Panc1 (cell line): ENCODE data around the gene ZNF273. TPM values are rescaled to one million over a fixed set of nuclear protein-coding genes. Genes with fewer than 3 reads are reported as not detected.
"Not testable (repeated sequence)": the region's sequence is repeated elsewhere in the genome, so short reads cannot be mapped to it uniquely, and the experiment has no call there.

Experiments used
- ATAC-seq: fragments of 200-7000 bp; cut with Tn5 transposase; 2 replicates; pipeline ENCODE4 v1.9.1; 2020; ENCODE audit warnings: mild to moderate bottlenecking, moderate library complexity
- BruUV-seq: library from RNA; stranded (reverse); fragments of 400-500 nt; replicated peaks from 2 replicates; lab custom pipeline; 2021; lab: Mats Ljungman, UMichigan
- CTCF ChIA-PET: fragments of 300-600 bp; sonication (Branson Sonifier 250); formaldehyde crosslinking; loops from one replicate; lab custom pipeline; 2022; ENCODE audit warnings: antibody characterized with exemption; lab: Charles Lee
- POLR2A ChIA-PET: fragments of 300-600 bp; sonication (Branson Sonifier 250); formaldehyde crosslinking; loops from one replicate; lab custom pipeline; 2022; ENCODE audit warnings: antibody characterized with exemption; lab: Charles Lee
- DNase-seq: peaks from one replicate; pipeline ENCODE4 v3.0.0-alpha.2; 2010; ENCODE audit warnings: low read depth, low spot score
- H3K27ac ChIP-seq: 2 replicates; pipeline ENCODE4 v1.5.1; 2011; ENCODE audit warnings: mild to moderate bottlenecking, low read length, inconsistent platforms
- H3K27me3 ChIP-seq: fragments of 200-500 bp; sonication (Bioruptor generic); 2 replicates; pipeline ENCODE4 v1.6.0; 2014; ENCODE audit warnings: low read length, inconsistent platforms; ENCODE audit not compliant: control insufficient read depth, insufficient read depth
- H3K36me3 ChIP-seq: fragments of 200-500 bp; sonication (Bioruptor generic); 2 replicates; pipeline ENCODE4 v1.5.1; 2014; ENCODE audit warnings: inconsistent platforms, mild to moderate bottlenecking, low read length, moderate library complexity; ENCODE audit not compliant: control insufficient read depth, insufficient read depth
- H3K4me1 ChIP-seq: 2 replicates; pipeline ENCODE4 v1.5.1; 2011; ENCODE audit warnings: inconsistent platforms, mild to moderate bottlenecking, low read length, moderate library complexity; ENCODE audit not compliant: control insufficient read depth, insufficient read depth
- H3K4me3 ChIP-seq, 2 experiments: 2 replicates each; pipeline ENCODE4 v1.5.1; 2011 to 2012; ENCODE audit warnings: low read depth in 2 of 2, low read length in 2 of 2, mild to moderate bottlenecking in 2 of 2, inconsistent platforms in 1 of 2, moderate library complexity in 1 of 2
- H3K9me3 ChIP-seq: fragments of 200-500 bp; sonication (Bioruptor generic); 2 replicates; pipeline ENCODE4 v1.5.1; 2014; ENCODE audit warnings: low read depth, mild to moderate bottlenecking, inconsistent platforms, low read length, moderate library complexity; ENCODE audit not compliant: control insufficient read depth, insufficient read depth
- POLR2AphosphoS5 ChIP-seq: IDR thresholded peaks from 2 replicates; pipeline ENCODE4 v1.6.1; 2012; ENCODE audit warnings: mild to moderate bottlenecking, low read depth, low read length, moderate library complexity
- REST ChIP-seq, 2 experiments: IDR thresholded peaks; 2 replicates each; pipeline ENCODE4 v1.6.1; 2011 to 2012; ENCODE audit warnings: low read depth in 2 of 2, control low read depth in 1 of 2, low read length in 1 of 2, mild to moderate bottlenecking in 1 of 2, moderate library complexity in 1 of 2; ENCODE audit not compliant: insufficient read depth in 1 of 2
- SIN3A ChIP-seq: IDR thresholded peaks from 2 replicates; pipeline ENCODE4 v1.6.1; 2012; ENCODE audit warnings: low read depth, mild to moderate bottlenecking, low read length, moderate library complexity, borderline replicate concordance; ENCODE audit not compliant: insufficient read depth
- TCF7L2 ChIP-seq: IDR thresholded peaks from 2 replicates; pipeline ENCODE4 v1.6.1; 2011; ENCODE audit warnings: mild to moderate bottlenecking, low read depth, low read length, inconsistent platforms
- in situ Hi-C: cut with HindIII; loops from 2 replicates; pipeline ENCODE4 v1.10.0; 2016; ENCODE audit warnings: low sequenced_read_pairs, low pct_unique_long_range_greater_than_20kb
- intact Hi-C: fragments of 100-400 bp; cut with micrococcal nuclease; formaldehyde crosslinking; loops from one replicate; pipeline ENCODE4 v1.10.0; 2022; ENCODE audit not compliant: unreplicated experiment
- total RNA-seq: library from RNA; stranded (reverse); gene quantifications from one replicate; pipeline ENCODE4 v1.2.1, GENCODE V29; 2021; ENCODE audit not compliant: unreplicated experiment
- TF ChIP-seq, protein P1 (sequence below): fragments of 450-650 bp; IDR thresholded peaks from 2 replicates; pipeline ENCODE4 v1.5.1; 2017; ENCODE audit warnings: mild to moderate bottlenecking

The ZNF273 gene
- total RNA-seq, 1 experiment from 2014 or later, result 6.4 TPM

GRCh38 chr7:64914557-64914956, 11.5 kb downstream of the ZNF273 start:
- ChIA-PET CTCF (interaction anchor here (0.7 kb wide), 1 partner anchor 91 kb away, joined by 3 read pairs; no protein-coding TSS in a partner anchor), POLR2A (interaction anchor here (0.6 kb wide), 1 partner anchor 134 kb away, joined by 5 read pairs; no protein-coding TSS in a partner anchor)
- BruUV-seq, result no TSS peak
- in situ Hi-C loops, result no loop called here
- DNase-seq (no peak), ATAC-seq (no peak)
- no peaks in the 10 kb centered on the region for H3K36me3 ChIP-seq
- H3K4me3 ChIP-seq, result no peak overlapping the region
- H3K9me3 ChIP-seq, result peaks cover 32% of the 10 kb centered on the region
- no peaks in the 10 kb centered on the region for H3K27me3 ChIP-seq
- no peaks in the 10 kb centered on the region for H3K4me1 ChIP-seq
- intact Hi-C loops, result no loop called here
- H3K27ac ChIP-seq, result no peak overlapping the region
- no peak for TF ChIP-seq SIN3A

- DNase-seq, ATAC-seq, H3K36me3 ChIP-seq, CTCF ChIA-PET, in situ Hi-C loops, POLR2A ChIA-PET, BruUV-seq, H3K4me1 ChIP-seq, H3K27me3 ChIP-seq, intact Hi-C loops, H3K27ac ChIP-seq, H3K4me3 ChIP-seq: not testable (repeated sequence)
- H3K9me3 ChIP-seq, result peaks cover 32% of the 10 kb centered on the region
These were observed 12.2 kb downstream of the ZNF273 start for GRCh38 chr7:64915301-64915700.

GRCh38 chr7:64928252-64929187, 25.4 kb downstream of the ZNF273 start:
- H3K27ac ChIP-seq, ATAC-seq, CTCF ChIA-PET, BruUV-seq, H3K27me3 ChIP-seq, H3K36me3 ChIP-seq, POLR2A ChIA-PET, DNase-seq, in situ Hi-C loops, H3K4me1 ChIP-seq, H3K4me3 ChIP-seq: not testable (repeated sequence)
- intact Hi-C loops, result loop anchor here (10.0 kb wide), 1 partner anchor 56 kb away; no protein-coding TSS in a partner anchor
- H3K9me3 ChIP-seq, result peaks cover 77% of the 10 kb centered on the region

GRCh38 chr7:64934478-64934877, 31.4 kb downstream of the ZNF273 start:
- Histone ChIP-seq H3K27ac (no peak overlapping the region), H3K36me3 (no peaks in the 10 kb centered on the region), H3K27me3 (no peaks in the 10 kb centered on the region), H3K9me3 (peaks cover 31% of the 10 kb centered on the region), H3K4me1 (no peaks in the 10 kb centered on the region), H3K4me3 (no peak overlapping the region)
- in situ Hi-C loops (no loop called here), intact Hi-C loops (no loop called here)
- ChIA-PET POLR2A (no interaction called here), CTCF (no interaction called here)
- TF ChIP-seq, protein P1, sequence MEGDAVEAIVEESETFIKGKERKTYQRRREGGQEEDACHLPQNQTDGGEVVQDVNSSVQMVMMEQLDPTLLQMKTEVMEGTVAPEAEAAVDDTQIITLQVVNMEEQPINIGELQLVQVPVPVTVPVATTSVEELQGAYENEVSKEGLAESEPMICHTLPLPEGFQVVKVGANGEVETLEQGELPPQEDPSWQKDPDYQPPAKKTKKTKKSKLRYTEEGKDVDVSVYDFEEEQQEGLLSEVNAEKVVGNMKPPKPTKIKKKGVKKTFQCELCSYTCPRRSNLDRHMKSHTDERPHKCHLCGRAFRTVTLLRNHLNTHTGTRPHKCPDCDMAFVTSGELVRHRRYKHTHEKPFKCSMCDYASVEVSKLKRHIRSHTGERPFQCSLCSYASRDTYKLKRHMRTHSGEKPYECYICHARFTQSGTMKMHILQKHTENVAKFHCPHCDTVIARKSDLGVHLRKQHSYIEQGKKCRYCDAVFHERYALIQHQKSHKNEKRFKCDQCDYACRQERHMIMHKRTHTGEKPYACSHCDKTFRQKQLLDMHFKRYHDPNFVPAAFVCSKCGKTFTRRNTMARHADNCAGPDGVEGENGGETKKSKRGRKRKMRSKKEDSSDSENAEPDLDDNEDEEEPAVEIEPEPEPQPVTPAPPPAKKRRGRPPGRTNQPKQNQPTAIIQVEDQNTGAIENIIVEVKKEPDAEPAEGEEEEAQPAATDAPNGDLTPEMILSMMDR, result no peak
- TF ChIP-seq SIN3A (no peak), REST (IDR thresholded peaks at IDR 0.05; ENCODE audit: insufficient read depth in 1 of 2, low read depth in 2 of 2, low read length in 1 of 2) (no peak), POLR2AphosphoS5 (no peak), TCF7L2 (no peak)
- ATAC-seq, result no peak
- DNase-seq, result no peak
- no TSS peak for BruUV-seq
